Uterus (tissue), 2 donors: Measurements from ENCODE around the gene ELOVL4.

ENCODE experiments used
- CTCF ChIP-seq, 4 experiments: fragments of 200-600 bp in 2 of 4; fragments of 450-650 bp in 2 of 4; sonication (generic) in 2 of 4; IDR thresholded peaks; one replicate each; pipeline ENCODE4 v1.5.1; 2016 to 2019; ENCODE audit warnings: antibody characterized with exemption in 4 of 4, mild to moderate bottlenecking in 2 of 4, moderate library complexity in 1 of 4
- POLR2A ChIP-seq, 2 donors: fragments of 450-650 bp; IDR thresholded peaks; one replicate each; pipeline ENCODE4 v1.6.1; 2016; ENCODE audit warnings: antibody characterized with exemption in 2 of 2, mild to moderate bottlenecking in 1 of 2, moderate library complexity in 1 of 2

GRCh38 chr6:79872303-79872702 lies 75.0 kb downstream of the ELOVL4 start:
- TF ChIP-seq CTCF (IDR thresholded peaks at IDR 0.05) = no peak
- TF ChIP-seq POLR2A (IDR thresholded peaks at IDR 0.05) = no peak
